Measurements from ENCODE around the gene CDH11. TPM values are rescaled to one million over a fixed set of nuclear protein-coding genes. Genes with fewer than 3 reads are reported as not detected.

The CDH11 gene
- total and polyA plus RNA-seq, 2 donors (not counting 1 experiment from before 2014, with no cell fraction given), result not detected

DNA sequence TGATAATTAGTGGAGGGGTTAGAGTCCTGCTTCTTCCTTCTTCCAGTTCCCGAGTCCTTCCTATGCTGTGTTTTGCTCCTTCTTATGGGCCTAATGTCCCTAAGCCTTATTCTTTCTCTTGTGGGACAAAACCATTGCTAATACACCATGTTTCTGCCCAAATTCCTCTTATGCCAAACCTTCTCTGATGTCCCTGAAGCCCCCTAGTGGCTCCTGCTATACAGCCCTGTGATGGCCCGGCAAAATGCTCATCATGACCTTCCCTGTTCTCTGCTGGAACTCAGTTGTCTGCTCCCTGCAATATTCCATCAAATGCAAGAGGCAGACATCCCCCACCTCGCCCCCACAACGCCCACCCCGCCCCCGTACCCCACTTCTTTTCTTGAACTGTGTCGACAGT, 171.6 kb downstream of the CDH11 start:
- intact Hi-C loops (cut with micrococcal nuclease), result no loop called here
- Mint-ChIP-seq H3K4me1 (no peaks in the 10 kb centered on the region), H3K9me3 (ENCODE audit: insufficient read depth) (peaks cover 6% of the 10 kb centered on the region), H3K4me3 (no peak overlapping the region), H3K27me3 (no peaks in the 10 kb centered on the region), H3K27ac (no peak overlapping the region)
- no peak overlapping the region for H3K4me2 ChIP-seq (replicated peaks; ENCODE audit: low read depth, low read length, poor library complexity, severe bottlenecking)
- H3K36me3 ChIP-seq (replicated peaks in 1 of 2; ENCODE audit: control extremely low read depth in 1 of 2, control insufficient read depth in 1 of 2, extremely low read depth in 1 of 2, insufficient read depth in 2 of 2, low read length in 1 of 2), result no peaks in the 10 kb centered on the region
- CTCF ChIA-PET, result no interaction called here
- H3K9me3 ChIP-seq (ENCODE audit: control extremely low read depth in 1 of 3, control insufficient read depth in 2 of 3, insufficient read depth in 1 of 3, low read length in 2 of 3), result peaks cover 0 to 9% (median 0%) of the 10 kb centered on the region in 3 donors
- H3K27me3 ChIP-seq (replicated peaks in 1 of 4; ENCODE audit: control extremely low read depth in 1 of 4, control insufficient read depth in 3 of 4, insufficient read depth in 4 of 4, low read length in 3 of 4), result no peaks in the 10 kb centered on the region
- no peaks in the 10 kb centered on the region for H3K79me2 ChIP-seq (ENCODE audit: control insufficient read depth, insufficient read depth, low read length)
- ATAC-seq (ENCODE audit: low read depth) (no peak), DNase-seq (no peak)
- TF ChIP-seq EZH2 (IDR thresholded peaks at IDR 0.05; ENCODE audit: borderline replicate concordance, insufficient read depth, low read depth, low read length, poor library complexity, severe bottlenecking), result no peak
- TF ChIP-seq, protein P1, sequence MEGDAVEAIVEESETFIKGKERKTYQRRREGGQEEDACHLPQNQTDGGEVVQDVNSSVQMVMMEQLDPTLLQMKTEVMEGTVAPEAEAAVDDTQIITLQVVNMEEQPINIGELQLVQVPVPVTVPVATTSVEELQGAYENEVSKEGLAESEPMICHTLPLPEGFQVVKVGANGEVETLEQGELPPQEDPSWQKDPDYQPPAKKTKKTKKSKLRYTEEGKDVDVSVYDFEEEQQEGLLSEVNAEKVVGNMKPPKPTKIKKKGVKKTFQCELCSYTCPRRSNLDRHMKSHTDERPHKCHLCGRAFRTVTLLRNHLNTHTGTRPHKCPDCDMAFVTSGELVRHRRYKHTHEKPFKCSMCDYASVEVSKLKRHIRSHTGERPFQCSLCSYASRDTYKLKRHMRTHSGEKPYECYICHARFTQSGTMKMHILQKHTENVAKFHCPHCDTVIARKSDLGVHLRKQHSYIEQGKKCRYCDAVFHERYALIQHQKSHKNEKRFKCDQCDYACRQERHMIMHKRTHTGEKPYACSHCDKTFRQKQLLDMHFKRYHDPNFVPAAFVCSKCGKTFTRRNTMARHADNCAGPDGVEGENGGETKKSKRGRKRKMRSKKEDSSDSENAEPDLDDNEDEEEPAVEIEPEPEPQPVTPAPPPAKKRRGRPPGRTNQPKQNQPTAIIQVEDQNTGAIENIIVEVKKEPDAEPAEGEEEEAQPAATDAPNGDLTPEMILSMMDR (IDR thresholded peaks at IDR 0.05), result no peak
- 85% methylated on average over 3 of the region's 7 CpGs for WGBS (ENCODE audit: insufficient coverage)
- no peak overlapping the region for H3K27ac ChIP-seq (ENCODE audit: low read length in 2 of 2)
- no peaks in the 10 kb centered on the region for H4K20me1 ChIP-seq (ENCODE audit: control insufficient read depth, insufficient read depth, low read length, poor library complexity, severe bottlenecking)
- no peak overlapping the region for H2AFZ ChIP-seq (ENCODE audit: insufficient read depth, low read depth, low read length, poor library complexity, severe bottlenecking)
- POLR2A ChIA-PET, result no interaction called here
- H3K4me1 ChIP-seq (ENCODE audit: control insufficient read depth in 2 of 2, insufficient read depth in 2 of 2, low read length in 2 of 2), result no peaks in the 10 kb centered on the region
- H3K9ac ChIP-seq (ENCODE audit: low read length), result no peak overlapping the region
- no peak overlapping the region for H3K4me3 ChIP-seq (ENCODE audit: control extremely low read depth in 1 of 5, extremely low read depth in 1 of 5, insufficient read depth in 1 of 5, low read depth in 2 of 5, low read length in 4 of 5)

DNA sequence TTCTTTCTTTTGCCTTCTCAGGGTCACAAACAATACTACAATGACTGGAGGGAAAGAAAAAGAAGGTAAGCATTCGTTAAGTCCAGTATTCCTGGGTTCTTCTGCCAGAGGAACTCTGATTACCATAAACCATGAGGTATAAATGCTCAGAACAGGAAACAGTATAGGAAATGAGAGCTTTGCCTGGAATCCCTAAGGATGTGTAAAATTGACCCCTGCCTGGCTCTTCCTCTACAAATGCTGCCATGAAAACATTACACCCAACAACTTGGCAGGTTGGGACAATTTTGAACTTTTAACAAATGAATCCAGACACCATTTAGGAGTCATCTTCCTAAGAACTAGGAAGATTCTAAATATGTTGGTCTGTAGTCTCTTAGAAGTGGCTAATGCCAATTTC, 173.8 kb downstream of the CDH11 start:
- no peak overlapping the region for H3K9ac ChIP-seq (ENCODE audit: low read length)
- peaks cover 0 to 9% (median 0%) of the 10 kb centered on the region in 3 donors for H3K9me3 ChIP-seq (ENCODE audit: control extremely low read depth in 1 of 3, control insufficient read depth in 2 of 3, insufficient read depth in 1 of 3, low read length in 2 of 3)
- no peak for TF ChIP-seq EZH2 (IDR thresholded peaks at IDR 0.05; ENCODE audit: borderline replicate concordance, insufficient read depth, low read depth, low read length, poor library complexity, severe bottlenecking)
- TF ChIP-seq, protein P1 (IDR thresholded peaks at IDR 0.05), result no peak
- POLR2A ChIA-PET, result no interaction called here
- no peaks in the 10 kb centered on the region for H3K36me3 ChIP-seq (replicated peaks in 1 of 2; ENCODE audit: control extremely low read depth in 1 of 2, control insufficient read depth in 1 of 2, extremely low read depth in 1 of 2, insufficient read depth in 2 of 2, low read length in 1 of 2)
- H3K4me3 ChIP-seq (ENCODE audit: control extremely low read depth in 1 of 5, extremely low read depth in 1 of 5, insufficient read depth in 1 of 5, low read depth in 2 of 5, low read length in 4 of 5), result no peak overlapping the region
- no CpG with 5 or more reads among the region's 1 CpG for WGBS (ENCODE audit: insufficient coverage)
- no peak for DNase-seq
- no peak for ATAC-seq (ENCODE audit: low read depth)
- Mint-ChIP-seq H3K9me3 (ENCODE audit: insufficient read depth) (peaks cover 6% of the 10 kb centered on the region), H3K4me1 (no peaks in the 10 kb centered on the region), H3K4me3 (no peak overlapping the region), H3K27me3 (no peaks in the 10 kb centered on the region), H3K27ac (no peak overlapping the region)
- H4K20me1 ChIP-seq (ENCODE audit: control insufficient read depth, insufficient read depth, low read length, poor library complexity, severe bottlenecking), result no peaks in the 10 kb centered on the region
- no peaks in the 10 kb centered on the region for H3K4me1 ChIP-seq (ENCODE audit: control insufficient read depth in 2 of 2, insufficient read depth in 2 of 2, low read length in 2 of 2)
- H3K4me2 ChIP-seq (replicated peaks; ENCODE audit: low read depth, low read length, poor library complexity, severe bottlenecking), result no peak overlapping the region
- no peaks in the 10 kb centered on the region for H3K27me3 ChIP-seq (replicated peaks in 1 of 4; ENCODE audit: control extremely low read depth in 1 of 4, control insufficient read depth in 3 of 4, insufficient read depth in 4 of 4, low read length in 3 of 4)
- H3K27ac ChIP-seq (ENCODE audit: low read length in 2 of 2), result no peak overlapping the region
- intact Hi-C loops (cut with micrococcal nuclease), result no loop called here
- H3K79me2 ChIP-seq (ENCODE audit: control insufficient read depth, insufficient read depth, low read length), result no peaks in the 10 kb centered on the region
- H2AFZ ChIP-seq (ENCODE audit: insufficient read depth, low read depth, low read length, poor library complexity, severe bottlenecking), result no peak overlapping the region
- CTCF ChIA-PET, result no interaction called here

All from B cell (primary cell).